ENCODE results near the gene HP1BP3. TPM values are rescaled to one million over a fixed set of nuclear protein-coding genes. Genes with fewer than 3 reads are reported as not detected.

The HP1BP3 gene
- total RNA-seq (2014; rRNA removed; shearing (Covaris generic)) = 85.5 and 89.1 TPM in 2 replicates
- polyA plus RNA-seq (2016; fragmentation: Nextera tagmentation; extraction: Ambion mirVana) = 112 and 117 TPM in 2 replicates
- long read RNA-seq, partial matches to known transcripts = 13 of 25 reads
- long read RNA-seq, other reads (novel, unspliced or antisense) = 11 of 25 reads

- Histone ChIP-seq H4K20me1 (replicated peaks; ENCODE audit: insufficient read depth) (peaks cover 30% of the 10 kb centered on the region), H3K9me2 (ENCODE audit: insufficient read depth) (no peaks in the 10 kb centered on the region), H3K27ac (ENCODE audit: low read depth) (peak within 1 kb of the TSS; percentile 95), H3K27me3 (ENCODE audit: insufficient read depth) (no peaks in the 10 kb centered on the region), H3K4me3 (peak within 1 kb of the TSS; percentile 95), H3K4me2 (peak within 1 kb of the TSS; percentile 97), H3K36me3 (ENCODE audit: insufficient read depth) (no peaks in the 10 kb centered on the region), H2AFZ (peak within 1 kb of the TSS; percentile 80), H3F3A (replicated peaks; ENCODE audit: low read depth) (peaks cover 19% of the 10 kb centered on the region), H3K79me2 (replicated peaks; ENCODE audit: insufficient read depth) (peaks cover 40% of the 10 kb centered on the region), H3K4me1 (ENCODE audit: insufficient read depth) (peaks cover 19% of the 10 kb centered on the region)
- peaks cover 13% of the 10 kb centered on the region for H3K27me3 Mint-ChIP-seq (ENCODE audit: insufficient read depth, low read depth, poor library complexity)
- peak within 1 kb of the TSS; percentile 97 for H3K27ac Mint-ChIP-seq
- ATAC-seq (peak; percentile 33), DNase-seq (ENCODE audit: low spot score) (peak; percentile 71)
- H3K9me3 Mint-ChIP-seq = no peaks in the 10 kb centered on the region
- no peaks in the 10 kb centered on the region; the same call in 2 of the 3 replicates for H3K36me3 Mint-ChIP-seq (ENCODE audit: low read depth)
- peak within 1 kb of the TSS; percentile 100 for H3K4me3 Mint-ChIP-seq
- peaks cover 13% of the 10 kb centered on the region for H3K4me1 Mint-ChIP-seq
- TF ChIP-seq STAT1 (IDR thresholded peaks at IDR 0.05; ENCODE audit: unreplicated experiment) = no peak
- peak; percentile 39 for TF ChIP-seq POLR2AphosphoS5 (IDR thresholded peaks at IDR 0.05; ENCODE audit: low read depth)
These were observed at the start of gene HP1BP3 for GRCh38 chr1:20787029-20787839. HP1BP3 (minus strand) TSS chr1:20787307; CDS start chr1:20780440, 6,867 bp downstream.

GRCh38 chr1:20836230-20836629 lies 49.1 kb upstream of the HP1BP3 start:
- TF ChIP-seq EZH2phosphoT487 (IDR thresholded peaks at IDR 0.05; ENCODE audit: unreplicated experiment) (no peak), JUNB (IDR thresholded peaks at IDR 0.05; ENCODE audit: unreplicated experiment) (no peak), NANOG (IDR thresholded peaks at IDR 0.05; ENCODE audit: borderline replicate concordance) (no peak), ZNF331 (CRISPR knock-in tag; IDR thresholded peaks at IDR 0.05; ENCODE audit: low read depth) (no peak), EZH2 (IDR thresholded peaks at IDR 0.05; ENCODE audit: low read depth, unreplicated experiment) (no peak), POLR2AphosphoS5 (IDR thresholded peaks at IDR 0.05; ENCODE audit: low read depth) (no peak), CREB1 (CRISPR knock-in tag; IDR thresholded peaks at IDR 0.05; ENCODE audit: low read depth) (no peak)
- TF ChIP-seq, protein P1, sequence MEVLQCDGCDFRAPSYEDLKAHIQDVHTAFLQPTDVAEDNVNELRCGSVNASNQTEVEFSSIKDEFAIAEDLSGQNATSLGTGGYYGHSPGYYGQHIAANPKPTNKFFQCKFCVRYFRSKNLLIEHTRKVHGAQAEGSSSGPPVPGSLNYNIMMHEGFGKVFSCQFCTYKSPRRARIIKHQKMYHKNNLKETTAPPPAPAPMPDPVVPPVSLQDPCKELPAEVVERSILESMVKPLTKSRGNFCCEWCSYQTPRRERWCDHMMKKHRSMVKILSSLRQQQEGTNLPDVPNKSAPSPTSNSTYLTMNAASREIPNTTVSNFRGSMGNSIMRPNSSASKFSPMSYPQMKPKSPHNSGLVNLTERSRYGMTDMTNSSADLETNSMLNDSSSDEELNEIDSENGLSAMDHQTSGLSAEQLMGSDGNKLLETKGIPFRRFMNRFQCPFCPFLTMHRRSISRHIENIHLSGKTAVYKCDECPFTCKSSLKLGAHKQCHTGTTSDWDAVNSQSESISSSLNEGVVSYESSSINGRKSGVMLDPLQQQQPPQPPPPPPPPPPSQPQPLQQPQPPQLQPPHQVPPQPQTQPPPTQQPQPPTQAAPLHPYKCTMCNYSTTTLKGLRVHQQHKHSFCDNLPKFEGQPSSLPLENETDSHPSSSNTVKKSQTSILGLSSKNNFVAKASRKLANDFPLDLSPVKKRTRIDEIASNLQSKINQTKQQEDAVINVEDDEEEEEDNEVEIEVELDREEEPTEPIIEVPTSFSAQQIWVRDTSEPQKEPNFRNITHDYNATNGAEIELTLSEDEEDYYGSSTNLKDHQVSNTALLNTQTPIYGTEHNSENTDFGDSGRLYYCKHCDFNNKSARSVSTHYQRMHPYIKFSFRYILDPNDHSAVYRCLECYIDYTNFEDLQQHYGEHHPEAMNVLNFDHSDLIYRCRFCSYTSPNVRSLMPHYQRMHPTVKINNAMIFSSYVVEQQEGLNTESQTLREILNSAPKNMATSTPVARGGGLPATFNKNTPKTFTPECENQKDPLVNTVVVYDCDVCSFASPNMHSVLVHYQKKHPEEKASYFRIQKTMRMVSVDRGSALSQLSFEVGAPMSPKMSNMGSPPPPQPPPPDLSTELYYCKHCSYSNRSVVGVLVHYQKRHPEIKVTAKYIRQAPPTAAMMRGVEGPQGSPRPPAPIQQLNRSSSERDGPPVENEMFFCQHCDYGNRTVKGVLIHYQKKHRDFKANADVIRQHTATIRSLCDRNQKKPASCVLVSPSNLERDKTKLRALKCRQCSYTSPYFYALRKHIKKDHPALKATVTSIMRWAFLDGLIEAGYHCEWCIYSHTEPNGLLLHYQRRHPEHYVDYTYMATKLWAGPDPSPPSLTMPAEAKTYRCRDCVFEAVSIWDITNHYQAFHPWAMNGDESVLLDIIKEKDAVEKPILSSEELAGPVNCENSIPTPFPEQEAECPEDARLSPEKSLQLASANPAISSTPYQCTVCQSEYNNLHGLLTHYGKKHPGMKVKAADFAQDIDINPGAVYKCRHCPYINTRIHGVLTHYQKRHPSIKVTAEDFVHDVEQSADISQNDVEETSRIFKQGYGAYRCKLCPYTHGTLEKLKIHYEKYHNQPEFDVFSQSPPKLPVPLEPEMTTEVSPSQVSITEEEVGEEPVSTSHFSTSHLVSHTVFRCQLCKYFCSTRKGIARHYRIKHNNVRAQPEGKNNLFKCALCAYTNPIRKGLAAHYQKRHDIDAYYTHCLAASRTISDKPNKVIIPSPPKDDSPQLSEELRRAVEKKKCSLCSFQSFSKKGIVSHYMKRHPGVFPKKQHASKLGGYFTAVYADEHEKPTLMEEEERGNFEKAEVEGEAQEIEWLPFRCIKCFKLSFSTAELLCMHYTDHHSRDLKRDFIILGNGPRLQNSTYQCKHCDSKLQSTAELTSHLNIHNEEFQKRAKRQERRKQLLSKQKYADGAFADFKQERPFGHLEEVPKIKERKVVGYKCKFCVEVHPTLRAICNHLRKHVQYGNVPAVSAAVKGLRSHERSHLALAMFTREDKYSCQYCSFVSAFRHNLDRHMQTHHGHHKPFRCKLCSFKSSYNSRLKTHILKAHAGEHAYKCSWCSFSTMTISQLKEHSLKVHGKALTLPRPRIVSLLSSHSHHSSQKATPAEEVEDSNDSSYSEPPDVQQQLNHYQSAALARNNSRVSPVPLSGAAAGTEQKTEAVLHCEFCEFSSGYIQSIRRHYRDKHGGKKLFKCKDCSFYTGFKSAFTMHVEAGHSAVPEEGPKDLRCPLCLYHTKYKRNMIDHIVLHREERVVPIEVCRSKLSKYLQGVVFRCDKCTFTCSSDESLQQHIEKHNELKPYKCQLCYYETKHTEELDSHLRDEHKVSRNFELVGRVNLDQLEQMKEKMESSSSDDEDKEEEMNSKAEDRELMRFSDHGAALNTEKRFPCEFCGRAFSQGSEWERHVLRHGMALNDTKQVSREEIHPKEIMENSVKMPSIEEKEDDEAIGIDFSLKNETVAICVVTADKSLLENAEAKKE (CRISPR knock-in tag; IDR thresholded peaks at IDR 0.05) = no peak
- TF ChIP-seq, protein P2, sequence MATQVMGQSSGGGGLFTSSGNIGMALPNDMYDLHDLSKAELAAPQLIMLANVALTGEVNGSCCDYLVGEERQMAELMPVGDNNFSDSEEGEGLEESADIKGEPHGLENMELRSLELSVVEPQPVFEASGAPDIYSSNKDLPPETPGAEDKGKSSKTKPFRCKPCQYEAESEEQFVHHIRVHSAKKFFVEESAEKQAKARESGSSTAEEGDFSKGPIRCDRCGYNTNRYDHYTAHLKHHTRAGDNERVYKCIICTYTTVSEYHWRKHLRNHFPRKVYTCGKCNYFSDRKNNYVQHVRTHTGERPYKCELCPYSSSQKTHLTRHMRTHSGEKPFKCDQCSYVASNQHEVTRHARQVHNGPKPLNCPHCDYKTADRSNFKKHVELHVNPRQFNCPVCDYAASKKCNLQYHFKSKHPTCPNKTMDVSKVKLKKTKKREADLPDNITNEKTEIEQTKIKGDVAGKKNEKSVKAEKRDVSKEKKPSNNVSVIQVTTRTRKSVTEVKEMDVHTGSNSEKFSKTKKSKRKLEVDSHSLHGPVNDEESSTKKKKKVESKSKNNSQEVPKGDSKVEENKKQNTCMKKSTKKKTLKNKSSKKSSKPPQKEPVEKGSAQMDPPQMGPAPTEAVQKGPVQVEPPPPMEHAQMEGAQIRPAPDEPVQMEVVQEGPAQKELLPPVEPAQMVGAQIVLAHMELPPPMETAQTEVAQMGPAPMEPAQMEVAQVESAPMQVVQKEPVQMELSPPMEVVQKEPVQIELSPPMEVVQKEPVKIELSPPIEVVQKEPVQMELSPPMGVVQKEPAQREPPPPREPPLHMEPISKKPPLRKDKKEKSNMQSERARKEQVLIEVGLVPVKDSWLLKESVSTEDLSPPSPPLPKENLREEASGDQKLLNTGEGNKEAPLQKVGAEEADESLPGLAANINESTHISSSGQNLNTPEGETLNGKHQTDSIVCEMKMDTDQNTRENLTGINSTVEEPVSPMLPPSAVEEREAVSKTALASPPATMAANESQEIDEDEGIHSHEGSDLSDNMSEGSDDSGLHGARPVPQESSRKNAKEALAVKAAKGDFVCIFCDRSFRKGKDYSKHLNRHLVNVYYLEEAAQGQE (IDR thresholded peaks at IDR 0.05; ENCODE audit: unreplicated experiment) = no peak
- H3K27me3 ChIP-seq (ENCODE audit: insufficient read depth) = 0 out of 2 replicates have a peak, but pooled peaks cover 3% of the 10 kb centered on the region
- no peaks in the 10 kb centered on the region for H3K4me1 ChIP-seq (ENCODE audit: insufficient read depth)
- no peaks in the 10 kb centered on the region for H4K20me1 ChIP-seq (replicated peaks; ENCODE audit: insufficient read depth)
- H3K4me3 Mint-ChIP-seq = no peak overlapping the region
- ATAC-seq (no peak), DNase-seq (ENCODE audit: low spot score) (no peak)
- H3F3A ChIP-seq (replicated peaks; ENCODE audit: low read depth) = no peaks in the 10 kb centered on the region
- H3K36me3 ChIP-seq (ENCODE audit: insufficient read depth) = peaks cover 16% of the 10 kb centered on the region
- no peaks in the 10 kb centered on the region for H3K9me2 ChIP-seq (ENCODE audit: insufficient read depth)
- H3K36me3 Mint-ChIP-seq (ENCODE audit: low read depth) = peaks cover 31% of the 10 kb centered on the region; the same call in 2 of the 3 replicates
- no peak overlapping the region for H3K4me3 ChIP-seq
- H3K27me3 Mint-ChIP-seq (ENCODE audit: insufficient read depth, low read depth, poor library complexity) = no peaks in the 10 kb centered on the region
- no peaks in the 10 kb centered on the region for H3K9me3 Mint-ChIP-seq
- H3K27ac Mint-ChIP-seq = no peak overlapping the region
- H2AFZ ChIP-seq = no peak overlapping the region
- H3K4me2 ChIP-seq = no peak overlapping the region
- no peaks in the 10 kb centered on the region for H3K4me1 Mint-ChIP-seq
- H3K79me2 ChIP-seq (replicated peaks; ENCODE audit: insufficient read depth) = no peaks in the 10 kb centered on the region
- H3K27ac ChIP-seq (ENCODE audit: low read depth) = no peak overlapping the region
